K562 (cell line): ENCODE results near the gene GAB1. TPM values are rescaled to one million over a fixed set of nuclear protein-coding genes. Genes with fewer than 3 reads are reported as not detected.
A peak's percentile ranks its signal among the peaks of the same experiment; 100 is the strongest.

ENCODE experiments used
- CBFA2T3 ChIP-seq: fragments of 450-650 bp; IDR thresholded peaks from 2 replicates; pipeline ENCODE4 v1.6.1; 2017
- CBX1 ChIP-seq: sonication (generic); IDR thresholded peaks from 2 replicates; pipeline ENCODE4 v1.6.1; 2016; ENCODE audit warnings: antibody characterized with exemption, low read depth, mild to moderate bottlenecking
- CEBPB ChIP-seq: fragments of 450-650 bp; IDR thresholded peaks from 2 replicates; pipeline ENCODE4 v1.6.1; 2016; ENCODE audit warnings: missing genetic modification characterization, missing compliant biosample characterization
- CREM ChIP-seq: IDR thresholded peaks from 2 replicates; pipeline ENCODE4 v1.6.1; 2014; ENCODE audit warnings: antibody characterized with exemption, low read depth
- DDX20 ChIP-seq: fragments of 450-650 bp; IDR thresholded peaks from 2 replicates; pipeline ENCODE4 v1.6.1; 2016; ENCODE audit warnings: missing genetic modification characterization, low read depth, mild to moderate bottlenecking, missing compliant biosample characterization, moderate library complexity
- DMBX1 ChIP-seq: fragments of 250-450 bp; sonication (Bioruptor Pico); IDR thresholded peaks from 2 replicates; pipeline ENCODE4 v1.8.0; 2022; ENCODE audit warnings: inconsistent platforms, mild to moderate bottlenecking, moderate library complexity, borderline replicate concordance
- FOS ChIP-seq: IDR thresholded peaks from 3 replicates; pipeline ENCODE4 v1.6.1; 2011; ENCODE audit not compliant: insufficient read length; ENCODE audit errors: extremely low read depth
- HDAC1 ChIP-seq, 2 experiments: fragments of 450-650 bp; IDR thresholded peaks; 2 replicates each; pipeline ENCODE4 v1.6.1; 2016 to 2017; ENCODE audit warnings: inconsistent platforms in 1 of 2, mild to moderate bottlenecking in 1 of 2, moderate library complexity in 1 of 2
- KDM1A ChIP-seq, 2 experiments: fragments of 450-650 bp; IDR thresholded peaks; 2 replicates each; pipeline ENCODE4 v1.6.1; 2016; ENCODE audit warnings: mild to moderate bottlenecking in 2 of 2
- MBD2 ChIP-seq: sonication (generic); IDR thresholded peaks from 2 replicates; pipeline ENCODE4 v1.6.1; 2016; ENCODE audit warnings: low read depth, borderline replicate concordance
- NCOA4 ChIP-seq: fragments of 450-650 bp; IDR thresholded peaks from 2 replicates; pipeline ENCODE4 v1.6.1; 2018; ENCODE audit warnings: mild to moderate bottlenecking; ENCODE audit not compliant: partially characterized antibody
- NFE2 ChIP-seq: IDR thresholded peaks from 2 replicates; pipeline ENCODE4 v1.6.1; 2014; ENCODE audit warnings: antibody characterized with exemption, low read depth
- PCBP1 ChIP-seq: fragments of 200-400 bp; formaldehyde crosslinking; IDR thresholded peaks from 2 replicates; pipeline ENCODE4 v1.6.1; 2018; ENCODE audit warnings: mild to moderate bottlenecking, low read depth, low read length; ENCODE audit not compliant: poor library complexity, severe bottlenecking
- RCOR1 ChIP-seq, 2 experiments: IDR thresholded peaks; 2 replicates each; pipeline ENCODE4 v1.6.1; 2012; ENCODE audit warnings: low read depth in 2 of 2, low read length in 2 of 2, borderline replicate concordance in 1 of 2, improper control_type of control experiment in 1 of 2
- RNF2 ChIP-seq: sonication (generic); IDR thresholded peaks from 2 replicates; pipeline ENCODE4 v1.6.1; 2016
- SMARCC2 ChIP-seq: fragments of 450-650 bp; IDR thresholded peaks from 2 replicates; pipeline ENCODE4 v1.6.1; 2017; ENCODE audit warnings: antibody characterized with exemption, moderate library complexity, mild to moderate bottlenecking, low read depth
- TAL1 ChIP-seq: fragments of 450-650 bp; IDR thresholded peaks from 2 replicates; pipeline ENCODE4 v1.6.1; 2016; ENCODE audit warnings: mild to moderate bottlenecking
- TEAD1 ChIP-seq, 2 experiments: fragments of 450-650 bp in 1 of 2; sonication (generic) in 1 of 2; formaldehyde crosslinking; IDR thresholded peaks; 2 replicates each; pipeline versions ENCODE4 v1.4.0 to v1.8.0; 2020 to 2022; ENCODE audit warnings: mild to moderate bottlenecking in 2 of 2, missing genetic modification reagents in 1 of 2
- polyA plus RNA-seq, 8 experiments: library from polyadenylated mRNA; depleted of rRNA in 4 of 8; stranded (reverse) in 5 of 8; unstranded in 3 of 8; fragments of >200 nt; fragmentation: Nextera tagmentation in 2 of 8; fragmentation: Illumina TruSeq in 1 of 8; extraction: Ambion mirVana in 2 of 8; extraction: Trizol in 1 of 8; gene quantifications; 2 replicates each; pipeline versions ENCODE4 v1.2.1 to v1.2.3, GENCODE V29; 2011 to 2014; ENCODE audit warnings: inconsistent platforms in 1 of 8, missing spikeins in 1 of 8
- total RNA-seq, 7 experiments: library from RNA; depleted of rRNA in 6 of 7; stranded (reverse); fragments of >200 nt in 6 of 7; fragmentation: Illumina TruSeq in 2 of 7; extraction: Trizol in 2 of 7; gene quantifications; 2 replicates each; pipeline versions ENCODE4 v1.2.1 to v1.2.3, GENCODE V29; 2011 to 2021; ENCODE audit warnings: low replicate concordance in 1 of 7
- TF ChIP-seq, protein P1 (sequence below): fragments of 450-650 bp; formaldehyde crosslinking; IDR thresholded peaks from 2 replicates; pipeline ENCODE4 v1.4.0; 2020; ENCODE audit warnings: mild to moderate bottlenecking, moderate library complexity
- TF ChIP-seq, protein P2 (sequence below): fragments of 450-650 bp; formaldehyde crosslinking; IDR thresholded peaks from 2 replicates; pipeline ENCODE4 v1.4.0; 2020; ENCODE audit warnings: mild to moderate bottlenecking, moderate library complexity
- TF ChIP-seq, protein P3 (sequence below), 2 experiments: fragments of 450-650 bp; IDR thresholded peaks; 2 replicates each; pipeline ENCODE4 v1.6.1; 2016

GAB1 gene
- total and polyA plus RNA-seq, 9 of the 15 experiments (the other 6 are each of a cell fraction or from before 2014, with no cell fraction given) = 1.3 to 14.6 (median 7.5) TPM

DNA sequence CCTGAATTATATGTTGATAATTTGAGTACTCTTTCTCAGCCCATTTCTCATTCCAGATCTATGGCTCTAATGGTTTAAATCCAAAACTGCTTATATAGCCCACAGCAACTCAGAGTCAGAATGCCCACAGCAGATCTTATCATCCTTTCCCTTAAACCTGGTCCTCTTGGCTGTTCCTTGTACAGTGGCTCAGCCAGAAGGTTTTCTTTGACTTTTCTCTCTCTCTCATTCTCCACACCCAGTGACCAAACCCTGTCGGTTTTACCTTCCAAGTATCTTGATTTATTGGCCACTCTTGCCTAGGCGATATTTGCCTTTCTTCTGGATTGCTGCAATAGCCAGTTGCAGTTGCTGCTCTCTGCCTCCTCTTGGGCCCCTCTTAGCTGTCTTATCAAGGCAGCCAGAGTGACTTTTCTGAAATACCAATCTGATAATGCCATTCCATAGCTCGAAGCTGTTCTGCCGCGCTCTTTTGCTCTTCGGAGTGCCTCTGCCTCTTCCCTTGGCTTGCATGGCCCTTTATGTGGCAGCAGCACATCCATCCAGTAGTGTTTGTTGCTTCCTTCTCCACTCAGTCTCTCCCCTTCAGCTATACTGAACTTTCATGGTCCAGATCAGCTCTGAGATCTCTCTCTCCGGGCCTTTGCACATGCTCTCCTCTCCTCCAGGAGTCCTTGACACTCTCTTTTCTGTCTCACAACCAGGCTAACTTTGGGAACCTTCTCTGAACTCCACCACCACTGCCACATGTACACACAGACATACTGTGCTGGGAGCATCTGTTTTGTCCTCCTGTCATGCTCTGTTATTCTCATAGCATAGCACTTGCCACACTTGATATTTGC, 11.8 kb downstream of the GAB1 start (continued):
- TF ChIP-seq, protein P1, sequence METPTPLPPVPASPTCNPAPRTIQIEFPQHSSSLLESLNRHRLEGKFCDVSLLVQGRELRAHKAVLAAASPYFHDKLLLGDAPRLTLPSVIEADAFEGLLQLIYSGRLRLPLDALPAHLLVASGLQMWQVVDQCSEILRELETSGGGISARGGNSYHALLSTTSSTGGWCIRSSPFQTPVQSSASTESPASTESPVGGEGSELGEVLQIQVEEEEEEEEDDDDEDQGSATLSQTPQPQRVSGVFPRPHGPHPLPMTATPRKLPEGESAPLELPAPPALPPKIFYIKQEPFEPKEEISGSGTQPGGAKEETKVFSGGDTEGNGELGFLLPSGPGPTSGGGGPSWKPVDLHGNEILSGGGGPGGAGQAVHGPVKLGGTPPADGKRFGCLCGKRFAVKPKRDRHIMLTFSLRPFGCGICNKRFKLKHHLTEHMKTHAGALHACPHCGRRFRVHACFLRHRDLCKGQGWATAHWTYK = peak; percentile 36; the same call in 1 of the 2 replicates
- TF ChIP-seq PCBP1 (no peak), MBD2 (peak; percentile 45; the same call in 1 of the 2 replicates), CEBPB (tag) (peak; percentile 76; the same call in 1 of the 2 replicates), RCOR1 (IDR thresholded peaks at IDR 0.05; ENCODE audit: borderline replicate concordance in 1 of 2, low read depth in 2 of 2, low read length in 2 of 2) (peak in 1 of 2 experiments; percentile 74; a peak in 2 of 4 replicates), TEAD1 (CRISPR knock-in tag; IDR thresholded peaks at IDR 0.05) (peak; percentile 28 to 74; a peak in 1 of 4 replicates), KDM1A (IDR thresholded peaks at IDR 0.05) (peak; percentile 85 to 88), CREM (0 out of 2 replicates have a peak, but pooled peaks have one; percentile 34), DMBX1 (CRISPR knock-in tag) (peak; percentile 28; the same call in 1 of the 2 replicates), FOS (no peak), HDAC1 (IDR thresholded peaks at IDR 0.05) (peak in 1 of 2 experiments; percentile 71; a peak in 2 of 4 replicates), CBX1 (peak; percentile 43; the same call in 1 of the 2 replicates), TAL1 (peak; percentile 77), CBFA2T3 (peak; percentile 90), DDX20 (no peak), NCOA4 (no peak), SMARCC2 (0 out of 2 replicates have a peak, but pooled peaks have one; percentile 37), RNF2 (peak; percentile 69; the same call in 1 of the 2 replicates), NFE2 (peak; percentile 39; the same call in 1 of the 2 replicates)
- TF ChIP-seq, protein P2, sequence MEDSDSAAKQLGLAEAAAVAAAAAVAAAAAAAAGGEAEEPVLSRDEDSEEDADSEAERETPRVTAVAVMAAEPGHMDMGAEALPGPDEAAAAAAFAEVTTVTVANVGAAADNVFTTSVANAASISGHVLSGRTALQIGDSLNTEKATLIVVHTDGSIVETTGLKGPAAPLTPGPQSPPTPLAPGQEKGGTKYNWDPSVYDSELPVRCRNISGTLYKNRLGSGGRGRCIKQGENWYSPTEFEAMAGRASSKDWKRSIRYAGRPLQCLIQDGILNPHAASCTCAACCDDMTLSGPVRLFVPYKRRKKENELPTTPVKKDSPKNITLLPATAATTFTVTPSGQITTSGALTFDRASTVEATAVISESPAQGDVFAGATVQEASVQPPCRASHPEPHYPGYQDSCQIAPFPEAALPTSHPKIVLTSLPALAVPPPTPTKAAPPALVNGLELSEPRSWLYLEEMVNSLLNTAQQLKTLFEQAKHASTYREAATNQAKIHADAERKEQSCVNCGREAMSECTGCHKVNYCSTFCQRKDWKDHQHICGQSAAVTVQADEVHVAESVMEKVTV (CRISPR knock-in tag) = no peak
- TF ChIP-seq, protein P3, sequence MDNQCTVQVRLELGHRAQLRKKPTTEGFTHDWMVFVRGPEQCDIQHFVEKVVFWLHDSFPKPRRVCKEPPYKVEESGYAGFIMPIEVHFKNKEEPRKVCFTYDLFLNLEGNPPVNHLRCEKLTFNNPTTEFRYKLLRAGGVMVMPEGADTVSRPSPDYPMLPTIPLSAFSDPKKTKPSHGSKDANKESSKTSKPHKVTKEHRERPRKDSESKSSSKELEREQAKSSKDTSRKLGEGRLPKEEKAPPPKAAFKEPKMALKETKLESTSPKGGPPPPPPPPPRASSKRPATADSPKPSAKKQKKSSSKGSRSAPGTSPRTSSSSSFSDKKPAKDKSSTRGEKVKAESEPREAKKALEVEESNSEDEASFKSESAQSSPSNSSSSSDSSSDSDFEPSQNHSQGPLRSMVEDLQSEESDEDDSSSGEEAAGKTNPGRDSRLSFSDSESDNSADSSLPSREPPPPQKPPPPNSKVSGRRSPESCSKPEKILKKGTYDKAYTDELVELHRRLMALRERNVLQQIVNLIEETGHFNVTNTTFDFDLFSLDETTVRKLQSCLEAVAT (IDR thresholded peaks at IDR 0.05) = peak in 1 of 2 experiments; percentile 29; a peak in 1 of 4 replicates
